Central memory CD8-positive, alpha-beta T cell (primary cell): ENCODE results near the gene SLC45A1.

Experiments used
- ATAC-seq: fragments of 150-1000 bp; cut with Tn5 transposase; replicated peaks from 2 replicates; pipeline ENCODE4 v1.10.0; 2022; ENCODE audit warnings: mild to moderate bottlenecking, moderate FRiP score, moderate number of reproducible peaks; ENCODE audit not compliant: poor library complexity, severe bottlenecking; ENCODE audit errors: extremely low read depth
- DNase-seq, 2 donors: peaks; one replicate each; pipeline ENCODE4 v3.0.0; 2021; ENCODE audit warnings: low spot score in 2 of 2
- H3K27ac Mint-ChIP-seq: one replicate; pipeline ENCODE4 v1.8.0; 2022; ENCODE audit warnings: low read depth, mild to moderate bottlenecking, moderate library complexity, mixed read lengths
- H3K27me3 Mint-ChIP-seq: one replicate; pipeline ENCODE4 v1.8.0; 2022; ENCODE audit warnings: mixed read lengths
- H3K36me3 Mint-ChIP-seq: one replicate; pipeline ENCODE4 v1.8.0; 2022; ENCODE audit warnings: mild to moderate bottlenecking, moderate library complexity, mixed read lengths; ENCODE audit not compliant: insufficient read depth
- H3K4me1 Mint-ChIP-seq: one replicate; pipeline ENCODE4 v1.8.0; 2022; ENCODE audit warnings: mixed read lengths
- H3K4me3 Mint-ChIP-seq: one replicate; pipeline ENCODE4 v1.8.0; 2022; ENCODE audit warnings: mild to moderate bottlenecking, moderate library complexity, mixed read lengths
- H3K9me3 Mint-ChIP-seq: one replicate; pipeline ENCODE4 v1.8.0; 2022; ENCODE audit warnings: mixed read lengths

Gene SLC45A1

GRCh38 chr1:8332806-8333205 is 14.9 kb downstream of the SLC45A1 start:
- Mint-ChIP-seq H3K9me3 (no peaks in the 10 kb centered on the region), H3K4me3 (no peak overlapping the region), H3K27me3 (no peaks in the 10 kb centered on the region), H3K36me3 (peaks cover 8% of the 10 kb centered on the region), H3K27ac (no peak overlapping the region), H3K4me1 (no peaks in the 10 kb centered on the region)
- ATAC-seq (no peak), DNase-seq (no peak)

GRCh38 chr1:8333246-8333987 is 15.5 kb downstream of the SLC45A1 start:
- DNase-seq (no peak), ATAC-seq (no peak)
- Mint-ChIP-seq H3K9me3 (no peaks in the 10 kb centered on the region), H3K36me3 (peaks cover 8% of the 10 kb centered on the region), H3K4me3 (no peak overlapping the region), H3K4me1 (no peaks in the 10 kb centered on the region), H3K27ac (no peak overlapping the region), H3K27me3 (no peaks in the 10 kb centered on the region)

DNA sequence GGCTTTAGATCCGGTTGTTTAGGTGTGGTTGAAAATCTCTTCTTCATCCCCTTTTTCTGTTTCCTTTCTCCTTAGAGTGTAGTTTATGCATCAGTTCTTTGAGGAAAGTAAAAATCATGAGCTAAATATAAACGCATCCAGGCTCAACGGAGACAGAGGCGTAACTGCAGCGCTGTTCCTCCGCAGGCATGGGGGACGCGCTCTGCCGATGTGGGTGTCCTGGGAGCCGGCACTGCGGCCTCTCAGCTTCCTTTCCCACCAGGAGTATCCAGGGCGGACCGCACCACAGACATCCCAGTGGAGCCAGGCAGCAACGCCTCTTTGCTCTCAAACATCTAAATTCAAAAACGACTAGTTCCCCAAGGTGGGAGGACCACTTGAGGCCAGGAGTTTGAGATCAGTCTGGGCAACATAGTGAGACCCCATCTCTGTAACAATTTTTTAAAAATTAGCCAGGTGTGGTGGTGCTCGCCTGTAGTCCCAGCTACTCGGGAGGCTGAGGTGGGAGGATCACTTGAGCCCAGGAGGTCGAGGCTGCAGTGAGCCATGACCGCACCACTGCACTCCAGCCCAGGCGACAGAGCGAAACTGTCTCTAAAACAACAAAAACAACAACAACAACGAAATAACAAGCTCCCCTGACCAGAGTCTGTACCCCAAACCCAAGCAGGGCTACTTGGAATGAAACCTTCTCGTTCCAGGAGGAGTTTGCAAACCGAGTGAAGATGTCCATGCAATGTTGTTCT is 16.4 kb downstream of the SLC45A1 start:
- H3K27ac Mint-ChIP-seq = no peak overlapping the region
- ATAC-seq = no peak
- no peaks in the 10 kb centered on the region for H3K9me3 Mint-ChIP-seq
- peaks cover 8% of the 10 kb centered on the region for H3K36me3 Mint-ChIP-seq
- H3K27me3 Mint-ChIP-seq = no peaks in the 10 kb centered on the region
- no peaks in the 10 kb centered on the region for H3K4me1 Mint-ChIP-seq
- no peak for DNase-seq
- H3K4me3 Mint-ChIP-seq = no peak overlapping the region

DNA sequence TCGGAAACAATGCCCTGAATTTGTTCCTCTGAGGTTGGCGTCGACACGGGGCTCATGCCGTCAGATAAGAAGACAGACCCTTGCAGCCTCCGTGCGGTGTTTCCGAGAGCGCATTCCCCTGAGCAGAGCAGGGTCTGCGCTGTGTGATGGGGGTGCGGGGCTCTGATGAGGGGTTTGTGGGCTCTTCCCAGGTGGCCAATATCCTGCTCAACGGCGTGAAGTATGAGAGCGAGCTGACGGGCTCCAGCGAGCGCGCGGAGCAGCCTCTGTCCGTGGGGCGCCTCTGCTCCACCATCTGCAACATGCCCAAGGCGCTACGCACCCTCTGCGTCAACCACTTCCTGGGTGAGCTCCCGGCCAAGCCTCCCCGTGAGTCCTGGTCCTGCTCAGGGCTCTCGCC is 17.3 kb downstream of the SLC45A1 start:
- no peak for DNase-seq
- no peak overlapping the region for H3K27ac Mint-ChIP-seq

GRCh38 chr1:8337776-8338525 is 20.0 kb downstream of the SLC45A1 start:
- no peaks in the 10 kb centered on the region for H3K36me3 Mint-ChIP-seq
- H3K27me3 Mint-ChIP-seq = no peaks in the 10 kb centered on the region
- no peak overlapping the region for H3K27ac Mint-ChIP-seq
- DNase-seq (no peak), ATAC-seq (no peak)
- H3K4me3 Mint-ChIP-seq = no peak overlapping the region
- H3K4me1 Mint-ChIP-seq = no peaks in the 10 kb centered on the region
- H3K9me3 Mint-ChIP-seq = no peaks in the 10 kb centered on the region

More for the DNA sequence above, 17.3 kb downstream of the SLC45A1 start:
- no peak for ATAC-seq
- no peak overlapping the region for H3K4me3 Mint-ChIP-seq
- no peaks in the 10 kb centered on the region for H3K4me1 Mint-ChIP-seq
- H3K27me3 Mint-ChIP-seq = no peaks in the 10 kb centered on the region
- peaks cover 5% of the 10 kb centered on the region for H3K36me3 Mint-ChIP-seq
- H3K9me3 Mint-ChIP-seq = no peaks in the 10 kb centered on the region

GRCh38 chr1:8338526-8339202 is 20.8 kb downstream of the SLC45A1 start:
- no peaks in the 10 kb centered on the region for H3K4me1 Mint-ChIP-seq
- no peak overlapping the region for H3K27ac Mint-ChIP-seq
- ATAC-seq = no peak
- no peaks in the 10 kb centered on the region for H3K27me3 Mint-ChIP-seq
- H3K9me3 Mint-ChIP-seq = no peaks in the 10 kb centered on the region
- no peaks in the 10 kb centered on the region for H3K36me3 Mint-ChIP-seq
- no peak for DNase-seq
- no peak overlapping the region for H3K4me3 Mint-ChIP-seq

DNA sequence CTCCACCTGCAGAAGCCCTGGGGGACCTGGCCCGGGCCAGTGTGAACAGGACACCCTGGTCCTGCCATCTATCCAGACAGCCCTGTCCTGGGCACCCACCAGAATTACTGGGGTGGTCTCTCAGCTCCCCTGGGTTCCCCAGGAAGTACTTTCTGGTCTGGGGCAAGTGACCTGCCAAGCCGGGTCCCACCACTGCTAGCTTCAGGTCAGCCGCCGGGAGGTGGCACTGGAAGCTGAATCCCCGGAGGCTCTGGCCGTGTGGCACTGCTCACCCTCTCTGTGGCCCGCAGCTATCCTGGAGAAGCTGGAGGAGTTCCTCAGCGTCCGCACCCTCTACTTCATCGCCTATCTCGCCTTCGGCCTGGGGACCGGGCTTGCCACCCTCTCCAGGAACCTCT is 21.3 kb downstream of the SLC45A1 start:
- ATAC-seq (no peak), DNase-seq (no peak)
- Mint-ChIP-seq H3K36me3 (no peaks in the 10 kb centered on the region), H3K27me3 (no peaks in the 10 kb centered on the region), H3K4me3 (no peak overlapping the region), H3K4me1 (no peaks in the 10 kb centered on the region), H3K27ac (no peak overlapping the region), H3K9me3 (no peaks in the 10 kb centered on the region)

DNA sequence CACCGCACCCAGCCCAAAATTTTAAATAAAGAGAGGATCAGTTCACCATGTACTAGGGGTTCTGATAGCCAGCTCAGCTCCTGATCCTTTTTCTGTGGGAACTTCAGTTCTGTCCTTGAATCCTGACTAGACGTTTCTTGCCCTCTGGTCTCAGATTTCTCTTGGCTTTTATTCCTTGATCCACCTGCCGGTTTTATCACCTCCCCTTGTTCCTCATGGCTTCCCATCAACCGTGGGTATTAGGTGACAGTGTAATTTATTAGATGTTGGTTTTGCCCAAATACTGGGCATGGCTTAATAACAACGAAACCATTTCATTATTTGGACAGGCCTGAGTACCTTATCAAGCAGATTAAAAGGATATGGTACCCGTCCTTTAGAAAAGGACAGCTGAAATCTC is 22.5 kb downstream of the SLC45A1 start:
- Mint-ChIP-seq H3K4me1 (no peaks in the 10 kb centered on the region), H3K27me3 (no peaks in the 10 kb centered on the region), H3K4me3 (no peak overlapping the region), H3K36me3 (no peaks in the 10 kb centered on the region), H3K27ac (no peak overlapping the region), H3K9me3 (no peaks in the 10 kb centered on the region)
- DNase-seq (no peak), ATAC-seq (no peak)

- Mint-ChIP-seq H3K36me3 (no peaks in the 10 kb centered on the region), H3K27me3 (no peaks in the 10 kb centered on the region)
- no peak for DNase-seq
Observed at GRCh38 chr1:8342325-8342724, 24.4 kb downstream of the SLC45A1 start.

DNA sequence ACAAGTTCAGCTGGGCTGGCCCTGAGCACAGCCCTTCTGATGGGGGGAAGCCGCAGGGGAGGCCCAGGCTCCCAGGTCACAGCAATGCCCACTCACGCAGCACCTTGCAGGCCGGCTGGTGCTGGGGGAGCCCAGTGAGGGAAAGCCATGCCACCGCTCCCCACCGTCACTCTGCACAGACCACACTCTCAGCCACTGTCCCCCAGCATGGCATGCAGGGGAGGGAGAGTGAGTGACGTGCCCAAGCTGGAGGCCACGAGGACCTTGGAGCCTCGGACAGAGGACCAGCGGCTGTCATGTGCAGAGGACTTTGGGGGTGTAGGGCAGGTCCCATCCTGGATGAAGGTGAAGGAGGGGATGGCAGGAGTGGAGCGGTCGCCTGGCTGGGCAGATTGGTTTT is 25.1 kb downstream of the SLC45A1 start:
- no peaks in the 10 kb centered on the region for H3K36me3 Mint-ChIP-seq
- no peaks in the 10 kb centered on the region for H3K27me3 Mint-ChIP-seq
- no peak for DNase-seq
- H3K9me3 Mint-ChIP-seq = no peaks in the 10 kb centered on the region
- H3K4me1 Mint-ChIP-seq = no peaks in the 10 kb centered on the region
- no peak overlapping the region for H3K4me3 Mint-ChIP-seq
- no peak overlapping the region for H3K27ac Mint-ChIP-seq
- no peak for ATAC-seq

More at GRCh38 chr1:8342325-8342724, 24.4 kb downstream of the SLC45A1 start:
- ATAC-seq = no peak
- H3K27ac Mint-ChIP-seq = no peak overlapping the region
- no peaks in the 10 kb centered on the region for H3K4me1 Mint-ChIP-seq
- no peaks in the 10 kb centered on the region for H3K9me3 Mint-ChIP-seq
- H3K4me3 Mint-ChIP-seq = no peak overlapping the region

DNA sequence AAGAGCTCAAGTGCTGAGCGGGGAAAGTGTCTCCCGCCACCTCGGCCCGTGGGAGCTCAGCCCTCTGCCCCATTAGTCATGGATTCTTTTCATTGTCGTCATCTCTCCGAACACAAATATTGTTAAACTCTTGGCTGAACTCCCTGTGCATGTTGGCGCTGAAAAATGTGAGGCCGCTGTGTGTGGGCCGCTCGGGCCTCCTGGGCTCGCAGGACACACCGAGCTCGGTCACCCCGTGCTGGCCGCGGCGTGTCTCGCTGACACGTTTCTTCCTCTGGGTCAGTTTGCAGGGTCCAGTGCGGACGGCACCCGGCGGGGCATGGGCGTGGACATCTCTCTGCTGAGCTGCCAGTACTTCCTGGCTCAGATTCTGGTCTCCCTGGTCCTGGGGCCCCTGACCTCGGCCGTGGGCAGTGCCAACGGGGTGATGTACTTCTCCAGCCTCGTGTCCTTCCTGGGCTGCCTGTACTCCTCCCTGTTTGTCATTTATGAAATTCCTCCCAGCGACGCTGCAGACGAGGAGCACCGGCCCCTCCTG is 25.6 kb downstream of the SLC45A1 start:
- H3K4me3 Mint-ChIP-seq = no peak overlapping the region
- no peak overlapping the region for H3K27ac Mint-ChIP-seq
- H3K36me3 Mint-ChIP-seq = no peaks in the 10 kb centered on the region
- no peaks in the 10 kb centered on the region for H3K27me3 Mint-ChIP-seq
- no peaks in the 10 kb centered on the region for H3K9me3 Mint-ChIP-seq
- H3K4me1 Mint-ChIP-seq = no peaks in the 10 kb centered on the region
- DNase-seq (no peak), ATAC-seq (no peak)

DNA sequence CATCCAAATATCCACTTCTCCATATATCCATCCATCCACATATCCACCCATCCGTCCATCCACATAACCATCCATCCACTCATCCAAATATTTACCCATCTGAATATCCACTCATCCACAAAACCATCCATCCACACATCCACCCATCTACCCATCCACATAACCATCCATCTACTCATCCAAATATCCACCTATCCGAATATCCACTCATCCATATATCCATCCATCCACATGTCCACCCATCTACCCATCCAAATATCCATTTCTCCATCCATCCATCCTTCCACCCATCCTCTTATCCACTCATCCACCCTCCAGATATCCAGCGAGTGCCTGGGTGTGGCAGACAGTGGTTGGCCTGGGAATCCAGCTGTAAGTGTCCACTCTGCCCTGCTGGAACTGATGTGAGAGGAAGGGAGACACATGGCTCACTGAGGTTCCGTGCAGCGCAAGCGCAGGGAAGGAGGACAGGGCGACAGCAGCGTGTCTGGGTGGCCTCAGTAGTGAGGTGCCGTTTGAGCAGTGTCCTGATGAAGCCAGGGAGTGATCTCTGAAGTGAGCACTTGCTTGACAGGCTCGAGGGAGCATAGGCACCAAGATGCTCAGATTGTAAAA is 27.1 kb downstream of the SLC45A1 start:
- H3K9me3 Mint-ChIP-seq = no peaks in the 10 kb centered on the region
- no peaks in the 10 kb centered on the region for H3K36me3 Mint-ChIP-seq
- H3K4me3 Mint-ChIP-seq = no peak overlapping the region
- ATAC-seq = no peak
- H3K27ac Mint-ChIP-seq = no peak overlapping the region
- H3K27me3 Mint-ChIP-seq = no peaks in the 10 kb centered on the region
- H3K4me1 Mint-ChIP-seq = peaks cover 5% of the 10 kb centered on the region
- DNase-seq = no peak
